GM18502 (cell line): ENCODE measurements around the gene RPS27.

Source experiments
- ATAC-seq: cut with Tn5 transposase; IDR thresholded peaks from one replicate; pipeline ENCODE4 v1.9.1; 2021; ENCODE audit warnings: mild to moderate bottlenecking; ENCODE audit not compliant: unreplicated experiment, poor library complexity

RPS27 gene

DNA sequence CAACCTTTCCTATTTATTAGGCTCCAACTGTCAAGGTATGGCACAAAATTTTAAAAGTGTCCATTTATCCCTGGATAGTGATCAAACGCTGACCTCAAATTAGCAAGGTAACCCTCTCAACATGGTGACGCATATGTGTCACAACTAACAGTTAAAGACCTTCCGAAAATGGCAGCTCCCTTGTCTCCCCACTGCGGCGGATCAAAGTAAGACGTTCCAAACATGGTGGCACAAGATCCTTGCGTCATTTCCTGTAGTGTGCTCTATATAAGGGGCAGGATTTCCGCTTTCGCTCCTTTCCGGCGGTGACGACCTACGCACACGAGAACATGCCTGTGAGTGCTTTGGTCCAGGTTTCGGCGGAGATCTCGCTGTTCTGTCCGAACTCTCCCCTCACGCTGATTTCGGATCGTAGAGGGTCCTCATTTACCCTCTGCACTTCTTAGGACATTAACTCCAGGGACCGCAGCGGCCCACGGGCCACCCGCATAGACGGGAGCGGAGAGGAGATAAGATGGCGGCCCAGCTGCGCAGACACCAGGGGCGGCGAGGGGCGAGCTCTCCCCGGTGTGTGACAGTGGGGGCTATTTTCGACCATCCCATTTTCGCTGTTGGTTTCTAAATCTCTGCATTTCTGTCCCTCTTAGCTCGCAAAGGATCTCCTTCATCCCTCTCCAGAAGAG, at the start of gene RPS27:
Gene RPS27, plus strand, starts transcription at position 295 of the 683 bp plus-strand sequence. Its CDS starts 35 bp downstream, at position 330.
- peak; percentile 77 for ATAC-seq

- no peak for ATAC-seq
These were observed 48.5 kb upstream of the RPS27 start for GRCh38 chr1:153941826-153942725.

DNA sequence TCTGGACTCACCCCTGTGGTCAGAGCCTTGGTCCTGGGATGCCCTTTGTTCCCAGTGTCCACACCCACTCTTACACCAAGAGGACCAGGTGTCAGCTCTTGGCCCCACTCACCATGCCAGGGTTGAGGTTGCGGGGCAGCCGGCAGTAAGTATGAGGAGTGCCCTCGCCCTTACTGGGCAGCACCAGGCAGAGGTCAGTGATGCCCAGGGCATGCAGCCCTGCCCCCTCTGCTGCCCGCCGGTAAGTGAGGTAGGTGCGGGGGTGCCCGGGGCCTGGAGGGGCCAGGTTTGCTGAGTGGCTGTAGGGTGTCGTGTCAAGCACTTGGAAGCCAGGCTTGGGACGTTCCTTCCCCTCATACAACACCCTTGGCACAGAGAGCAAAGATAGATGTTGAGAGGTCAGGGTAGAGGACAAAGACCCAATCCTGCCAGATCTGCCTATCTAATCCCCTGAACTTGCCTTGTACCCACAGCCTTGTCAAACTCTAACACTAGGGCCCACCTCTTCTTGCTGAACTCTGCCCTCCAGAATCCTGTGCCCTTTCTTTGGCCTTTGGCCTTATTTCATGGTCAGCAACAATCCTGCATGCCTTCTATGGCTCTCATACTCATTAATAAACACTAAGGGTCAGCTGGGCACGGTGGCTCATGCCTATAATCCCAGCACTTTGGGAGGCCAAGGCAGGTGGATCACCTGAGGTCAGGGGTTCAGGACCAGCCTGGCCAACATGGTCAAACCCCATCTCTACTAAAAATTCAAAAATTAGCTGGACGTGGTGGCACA, 47.6 kb upstream of the RPS27 start:
- no peak for ATAC-seq

- no peak for ATAC-seq
These were observed 46.3 kb upstream of the RPS27 start for GRCh38 chr1:153944005-153944826.

GRCh38 chr1:153944827-153945117, 45.8 kb upstream of the RPS27 start:
- no peak for ATAC-seq

- no peak for ATAC-seq
These were observed 45.3 kb upstream of the RPS27 start for GRCh38 chr1:153945131-153945794.

DNA sequence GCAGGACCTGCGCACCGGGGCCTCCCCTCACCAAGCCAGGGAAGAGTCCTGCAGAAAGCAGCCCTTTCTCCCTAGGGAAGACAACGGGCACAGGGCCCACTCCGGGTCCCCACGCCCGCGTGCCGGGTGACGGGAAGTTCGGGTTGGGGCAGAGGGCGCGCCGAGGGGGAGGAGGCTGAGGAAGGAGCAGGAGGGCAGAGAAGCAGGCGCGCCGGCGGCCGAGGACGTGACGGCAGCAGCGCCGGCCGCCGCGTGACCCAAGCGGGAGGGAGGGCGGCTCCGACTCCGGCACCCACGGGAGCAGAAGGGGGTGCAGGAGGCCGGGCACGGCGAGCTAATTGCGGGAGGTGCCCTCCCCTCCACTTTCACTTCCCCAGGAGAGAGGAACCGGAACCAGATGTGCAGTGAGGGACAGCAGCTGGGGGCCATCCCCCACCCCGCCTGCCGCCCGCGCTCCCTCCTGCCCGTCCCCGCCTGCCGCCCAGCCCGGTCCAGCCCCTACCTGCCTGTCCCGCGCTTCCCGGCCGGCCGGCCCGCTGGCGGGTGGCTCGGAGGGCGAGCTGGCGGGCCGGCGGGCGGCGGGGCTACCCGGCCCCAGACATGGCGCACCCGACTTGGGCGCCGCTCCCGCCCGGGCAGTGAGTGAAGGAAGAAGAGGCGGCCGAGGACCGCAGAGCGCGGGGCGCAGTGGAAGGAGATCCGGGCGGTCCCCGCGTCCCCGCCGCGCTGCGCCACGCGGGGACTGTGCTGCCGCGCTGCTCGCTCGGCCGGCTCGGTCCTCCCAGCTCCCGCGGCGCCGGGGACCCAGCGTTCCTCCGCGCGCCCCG, 44.6 kb upstream of the RPS27 start:
- peak; percentile 73 for ATAC-seq

DNA sequence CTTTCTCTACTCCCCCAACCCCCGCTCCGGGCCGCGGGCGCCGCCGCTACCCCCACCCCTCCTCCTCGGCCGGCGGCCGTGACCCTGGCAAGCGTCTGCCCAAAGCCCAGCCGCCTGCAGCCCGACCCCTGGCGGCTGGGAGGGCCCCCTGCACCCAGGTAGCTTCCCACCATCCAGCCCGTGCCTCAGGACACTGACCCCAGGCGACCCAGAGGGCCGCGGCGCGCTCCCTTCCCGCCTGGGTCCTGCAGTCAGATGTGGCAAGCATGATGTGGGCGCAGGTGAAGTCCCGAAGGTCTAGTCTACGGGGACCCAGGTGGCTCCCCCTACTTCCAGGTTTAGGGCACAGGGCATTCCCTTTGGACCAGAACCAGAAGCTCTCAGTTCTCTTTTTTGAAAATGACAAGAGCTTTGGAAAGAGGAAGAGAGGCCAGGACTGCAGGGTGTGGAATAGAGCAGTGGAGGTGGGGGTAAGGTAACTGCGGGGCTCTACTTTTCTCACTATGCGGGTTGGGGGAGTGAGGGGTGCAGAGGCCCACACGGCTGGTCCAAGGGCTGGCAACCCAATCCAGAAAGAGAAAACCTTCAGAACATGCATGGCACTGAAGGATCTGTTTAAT, 43.8 kb upstream of the RPS27 start, which contains the start of gene DENND4B:
Gene DENND4B, minus strand, starts transcription at position 97 of the 620 bp plus-strand sequence. CDS start 2,344 bp downstream, outside the sequence.
- peak; percentile 58 for ATAC-seq

- no peak for ATAC-seq
These were observed 39.4 kb upstream of the RPS27 start for GRCh38 chr1:153951183-153951582.

DNA sequence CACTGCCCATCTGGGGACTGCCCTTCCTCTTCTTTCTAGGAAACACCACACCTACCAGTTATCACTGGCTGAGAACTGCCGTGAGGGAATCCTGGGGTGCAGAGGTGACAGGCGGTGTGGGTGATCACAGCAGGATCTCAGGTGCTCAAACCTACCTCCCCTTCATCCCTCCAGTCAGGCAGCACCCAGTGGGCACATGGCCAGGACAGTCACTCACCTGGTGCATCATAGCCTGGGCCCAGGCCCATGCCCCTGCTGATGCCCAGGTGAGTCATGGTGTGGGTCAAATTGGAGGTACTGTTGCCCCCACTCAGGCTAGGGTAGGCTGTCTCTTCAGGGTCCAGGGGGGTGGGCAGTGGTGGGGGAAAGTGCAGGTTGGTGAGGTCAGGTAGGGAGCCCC, 38.8 kb upstream of the RPS27 start:
- no peak for ATAC-seq

GRCh38 chr1:153953859-153954365, 36.6 kb upstream of the RPS27 start:
- ATAC-seq, result no peak

DNA sequence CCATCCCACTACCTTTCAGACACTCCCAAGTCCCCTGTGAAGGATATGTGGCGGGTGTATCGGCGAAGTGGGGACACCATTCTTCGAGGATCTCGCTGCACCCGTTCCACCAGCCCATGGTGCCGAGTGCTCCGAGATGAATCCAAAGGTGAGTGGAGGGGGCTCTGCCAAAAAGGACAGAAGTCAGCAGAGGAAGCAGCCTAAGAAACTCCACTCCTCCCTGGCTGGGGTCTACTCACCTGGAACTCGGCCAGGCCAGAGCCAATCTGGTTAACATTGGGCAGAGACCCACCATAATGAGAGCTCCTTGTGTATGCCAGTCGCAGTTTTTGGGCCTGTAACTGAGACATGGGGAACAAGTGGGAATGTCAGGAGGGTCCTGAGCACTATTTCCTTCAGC, 35.7 kb upstream of the RPS27 start:
- no peak for ATAC-seq

DNA sequence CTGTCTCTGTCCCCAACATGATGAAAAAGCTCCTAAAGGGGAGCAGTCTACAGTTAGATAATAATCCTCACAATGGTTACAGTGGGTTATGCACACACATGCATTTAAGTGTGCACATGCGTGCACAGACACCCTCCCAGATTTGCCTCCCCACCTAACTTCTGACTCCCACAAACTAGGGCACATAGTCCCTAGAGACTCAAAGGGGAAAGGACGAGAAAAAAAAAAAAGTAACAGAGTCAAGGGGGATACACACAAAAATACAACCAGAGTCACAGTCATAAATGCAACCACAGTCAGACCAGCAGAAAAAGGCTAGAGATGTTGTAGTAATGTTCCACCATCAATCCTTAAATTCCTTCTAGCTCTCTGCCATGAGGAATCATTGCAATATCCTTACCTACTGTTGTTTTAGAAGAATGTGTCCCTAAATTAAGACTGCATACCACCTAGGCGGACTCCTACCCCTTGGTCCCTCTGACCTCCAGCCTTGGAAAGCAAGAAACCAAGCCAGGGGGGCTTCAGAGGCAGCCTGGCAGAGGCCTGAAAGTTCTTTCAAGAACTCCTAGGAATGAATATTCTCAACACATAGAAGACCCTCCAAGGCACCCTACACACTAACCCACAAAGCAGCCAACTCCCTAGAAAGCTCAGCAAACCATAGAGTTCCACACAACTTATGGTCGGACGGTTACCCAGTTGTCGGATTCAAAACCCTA, 33.4 kb upstream of the RPS27 start:
- ATAC-seq, result no peak

DNA sequence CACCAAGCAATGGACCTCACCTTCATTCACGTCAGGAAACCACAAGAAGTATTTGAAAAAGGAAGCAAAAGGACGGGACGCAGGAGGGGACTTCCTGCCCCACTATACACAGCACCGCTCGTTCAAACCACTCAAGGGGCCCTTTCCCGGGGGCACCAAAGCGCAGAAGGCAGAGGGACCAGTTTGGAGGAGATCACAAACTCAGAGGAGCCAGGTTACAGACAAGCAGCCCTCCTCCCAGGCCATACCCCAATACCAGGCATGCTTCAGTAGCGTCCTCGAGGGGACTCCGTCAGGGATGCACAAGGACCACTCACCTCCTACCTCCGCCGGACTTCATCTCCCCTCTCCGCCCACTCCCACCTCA, 32.8 kb upstream of the RPS27 start:
- peak; percentile 29 for ATAC-seq

- peak; percentile 77 for ATAC-seq
These were observed 32.2 kb upstream of the RPS27 start, which contains the start of gene CRTC2 for GRCh38 chr1:153958111-153958960. Gene CRTC2, minus strand, starts transcription at chr1:153958612. Its CDS starts 115 bp downstream, at chr1:153958497.

DNA sequence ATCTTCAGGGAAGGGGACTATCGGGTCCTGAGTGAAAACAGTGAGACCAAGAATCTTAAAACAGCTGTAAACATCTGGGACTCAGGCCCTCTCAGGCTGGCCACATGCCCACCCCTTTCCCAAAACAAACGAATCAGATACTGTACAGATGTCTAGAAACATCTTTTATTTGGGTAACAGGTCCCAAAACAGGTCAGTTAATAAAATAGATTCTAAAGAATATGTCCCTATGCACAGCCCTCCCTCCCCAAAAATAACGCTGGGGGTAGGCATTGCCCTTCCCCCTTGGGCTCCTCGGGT, 31.7 kb upstream of the RPS27 start:
- no peak for ATAC-seq

DNA sequence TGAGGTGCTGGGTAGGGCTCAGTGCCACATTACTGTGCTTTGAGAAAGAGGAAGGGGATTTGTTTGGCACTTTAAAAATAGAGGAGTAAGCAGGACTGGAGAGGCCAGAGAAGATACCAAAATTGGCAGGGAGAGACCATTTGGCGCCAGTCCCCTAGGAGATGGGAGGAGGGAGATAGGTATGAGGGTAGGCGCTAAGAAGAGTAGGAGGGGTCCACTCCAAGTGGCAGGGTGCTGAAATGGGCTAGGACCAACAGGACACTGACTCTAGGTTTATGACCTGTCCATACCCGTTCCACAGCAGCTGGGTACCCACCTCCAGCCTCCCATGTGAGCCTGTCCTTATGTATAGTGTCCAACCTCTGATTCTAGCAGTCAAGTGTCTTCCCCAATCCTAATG, 31.1 kb upstream of the RPS27 start:
- no peak for ATAC-seq
